GM18867 (cell line): ENCODE measurements around the gene ALOX15B.
"Not testable (repeated sequence)": the region's sequence is repeated elsewhere in the genome, so short reads cannot be mapped to it uniquely, and the experiment has no call there.

Experiments
- ATAC-seq: cut with Tn5 transposase; IDR thresholded peaks from one replicate; pipeline ENCODE4 v1.9.1; 2021; ENCODE audit warnings: mild to moderate bottlenecking, moderate library complexity; ENCODE audit not compliant: unreplicated experiment

ALOX15B gene

GRCh38 chr17:8060274-8060673 is 21.4 kb downstream of the ALOX15B start:
- ATAC-seq, result no peak

GRCh38 chr17:8061851-8062250 is 23.0 kb downstream of the ALOX15B start:
- not testable (repeated sequence) for ATAC-seq

- ATAC-seq, result no peak
Observed at GRCh38 chr17:8062435-8062806, 23.6 kb downstream of the ALOX15B start.

- ATAC-seq, result no peak
Observed at GRCh38 chr17:8062807-8063483, 24.1 kb downstream of the ALOX15B start.

GRCh38 chr17:8063761-8064534 is 25.1 kb downstream of the ALOX15B start:
- ATAC-seq, result no peak

GRCh38 chr17:8064561-8065019 is 25.7 kb downstream of the ALOX15B start:
- ATAC-seq, result no peak

- ATAC-seq, result no peak
Observed at GRCh38 chr17:8066841-8067775, 28.2 kb downstream of the ALOX15B start.

- no peak for ATAC-seq
Observed at GRCh38 chr17:8067806-8068205, 28.9 kb downstream of the ALOX15B start.

GRCh38 chr17:8068736-8069586 is 30.1 kb downstream of the ALOX15B start:
- ATAC-seq, result no peak

- no peak for ATAC-seq
Observed at GRCh38 chr17:8069587-8069860, 30.7 kb downstream of the ALOX15B start.

- ATAC-seq, result no peak
Observed at GRCh38 chr17:8071496-8071895, 32.6 kb downstream of the ALOX15B start.

- ATAC-seq, result no peak
Observed at GRCh38 chr17:8072341-8072728, 33.5 kb downstream of the ALOX15B start.

- no peak for ATAC-seq
Observed at GRCh38 chr17:8072729-8073461, 34.0 kb downstream of the ALOX15B start.

GRCh38 chr17:8073627-8074484 is 35.0 kb downstream of the ALOX15B start:
- no peak for ATAC-seq

- ATAC-seq, result no peak
Observed at GRCh38 chr17:8074554-8074953, 35.7 kb downstream of the ALOX15B start.

GRCh38 chr17:8075081-8075480 is 36.2 kb downstream of the ALOX15B start:
- no peak for ATAC-seq

GRCh38 chr17:8075574-8076342 is 36.9 kb downstream of the ALOX15B start:
- ATAC-seq, result no peak
